Loucy (cell line): ENCODE results near the gene SETD2.

Source experiments
- EZH2phosphoT487 ChIP-seq: fragments of 200-600 bp; IDR thresholded peaks from 2 replicates; pipeline ENCODE4 v1.6.1; 2018; ENCODE audit warnings: antibody characterized with exemption, mild to moderate bottlenecking, moderate library complexity, borderline replicate concordance
- TF ChIP-seq, protein P1 (sequence below): fragments of 200-600 bp; sonication (generic); conservative IDR thresholded peaks from 2 replicates; pipeline ENCODE4 v1.5.1; 2014; ENCODE audit warnings: mild to moderate bottlenecking, antibody characterized with exemption, low read length

GRCh38 chr3:47109393-47109792 lies 54.5 kb downstream of the SETD2 start:
- TF ChIP-seq, protein P1, sequence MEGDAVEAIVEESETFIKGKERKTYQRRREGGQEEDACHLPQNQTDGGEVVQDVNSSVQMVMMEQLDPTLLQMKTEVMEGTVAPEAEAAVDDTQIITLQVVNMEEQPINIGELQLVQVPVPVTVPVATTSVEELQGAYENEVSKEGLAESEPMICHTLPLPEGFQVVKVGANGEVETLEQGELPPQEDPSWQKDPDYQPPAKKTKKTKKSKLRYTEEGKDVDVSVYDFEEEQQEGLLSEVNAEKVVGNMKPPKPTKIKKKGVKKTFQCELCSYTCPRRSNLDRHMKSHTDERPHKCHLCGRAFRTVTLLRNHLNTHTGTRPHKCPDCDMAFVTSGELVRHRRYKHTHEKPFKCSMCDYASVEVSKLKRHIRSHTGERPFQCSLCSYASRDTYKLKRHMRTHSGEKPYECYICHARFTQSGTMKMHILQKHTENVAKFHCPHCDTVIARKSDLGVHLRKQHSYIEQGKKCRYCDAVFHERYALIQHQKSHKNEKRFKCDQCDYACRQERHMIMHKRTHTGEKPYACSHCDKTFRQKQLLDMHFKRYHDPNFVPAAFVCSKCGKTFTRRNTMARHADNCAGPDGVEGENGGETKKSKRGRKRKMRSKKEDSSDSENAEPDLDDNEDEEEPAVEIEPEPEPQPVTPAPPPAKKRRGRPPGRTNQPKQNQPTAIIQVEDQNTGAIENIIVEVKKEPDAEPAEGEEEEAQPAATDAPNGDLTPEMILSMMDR: no peak
- TF ChIP-seq EZH2phosphoT487: no peak
